ENCODE measurements around the gene IRS2. TPM values are rescaled to one million over a fixed set of nuclear protein-coding genes. Genes with fewer than 3 reads are reported as not detected.
A peak's percentile ranks its signal among the peaks of the same experiment; 100 is the strongest.

Gene IRS2
- total and polyA plus RNA-seq, 3 donors from 2014 or later, result 6.9 to 33.4 (median 23.9) TPM

- H3K27me3 ChIP-seq, result no peaks in the 10 kb centered on the region
- TF ChIP-seq CTCF (IDR thresholded peaks at IDR 0.05) (no peak), POLR2A (IDR thresholded peaks at IDR 0.05) (no peak)
- H3K4me1 ChIP-seq, result peaks cover 10% of the 10 kb centered on the region
- no peak overlapping the region for H3K27ac ChIP-seq
- H3K36me3 ChIP-seq (ENCODE audit: low read depth, missing control alignments), result no peaks in the 10 kb centered on the region
- WGBS, 2 donors, result 43 to 47% methylated on average over 2 of the region's 2 CpGs
- intact Hi-C loops (cut with DNase I; ENCODE audit: low total_unique reads), result no loop called here
- DNase-seq, result no peak
- no peak overlapping the region for H3K4me3 ChIP-seq
- no peaks in the 10 kb centered on the region for H3K9me3 ChIP-seq
These were observed 37.7 kb downstream of the IRS2 start for GRCh38 chr13:109748677-109749076.

- Histone ChIP-seq H3K27me3 (no peaks in the 10 kb centered on the region), H3K9me3 (no peaks in the 10 kb centered on the region), H3K27ac (no peak overlapping the region), H3K4me1 (peaks cover 10% of the 10 kb centered on the region), H3K36me3 (ENCODE audit: low read depth, missing control alignments) (no peaks in the 10 kb centered on the region), H3K4me3 (no peak overlapping the region)
- intact Hi-C loops (cut with DNase I; ENCODE audit: low total_unique reads), result no loop called here
- no peak for TF ChIP-seq CTCF (IDR thresholded peaks at IDR 0.05)
- no peak for TF ChIP-seq POLR2A (IDR thresholded peaks at IDR 0.05)
- no peak for DNase-seq
- WGBS, 2 donors, result 84 to 86% methylated on average over 3 of the region's 3 CpGs
These were observed 38.9 kb downstream of the IRS2 start for GRCh38 chr13:109747524-109747923.

GRCh38 chr13:109746364-109746763, 40.0 kb downstream of the IRS2 start:
- Histone ChIP-seq H3K4me3 (no peak overlapping the region), H3K9me3 (no peaks in the 10 kb centered on the region), H3K27ac (no peak overlapping the region), H3K27me3 (no peaks in the 10 kb centered on the region), H3K4me1 (peaks cover 10% of the 10 kb centered on the region), H3K36me3 (ENCODE audit: low read depth, missing control alignments) (no peaks in the 10 kb centered on the region)
- intact Hi-C loops (cut with DNase I; ENCODE audit: low total_unique reads), result no loop called here
- WGBS, 2 donors, result 85 to 87% methylated on average over 10 of the region's 10 CpGs
- DNase-seq, result no peak
- TF ChIP-seq POLR2A (IDR thresholded peaks at IDR 0.05), result no peak
- no peak for TF ChIP-seq CTCF (IDR thresholded peaks at IDR 0.05)

- 39 to 52% methylated on average over 10 to 15 of the region's 15 CpGs for WGBS, 2 donors
- H3K36me3 ChIP-seq (ENCODE audit: low read depth, missing control alignments), result no peaks in the 10 kb centered on the region
- H3K4me1 ChIP-seq, result peaks cover 10% of the 10 kb centered on the region
- intact Hi-C loops (cut with DNase I; ENCODE audit: low total_unique reads), result no loop called here
- peak overlapping the region in 1 of 2 donors; percentile 12 for H3K4me3 ChIP-seq
- TF ChIP-seq POLR2A (IDR thresholded peaks at IDR 0.05), result no peak
- no peak for TF ChIP-seq CTCF (IDR thresholded peaks at IDR 0.05)
- no peak for DNase-seq
- no peaks in the 10 kb centered on the region for H3K27me3 ChIP-seq
- H3K9me3 ChIP-seq, result no peaks in the 10 kb centered on the region
- H3K27ac ChIP-seq, result no peak overlapping the region
These were observed 40.7 kb downstream of the IRS2 start for GRCh38 chr13:109745702-109746101.

GRCh38 chr13:109745060-109745459, 41.3 kb downstream of the IRS2 start:
- H3K9me3 ChIP-seq, result no peaks in the 10 kb centered on the region
- H3K27me3 ChIP-seq, result no peaks in the 10 kb centered on the region
- no peak overlapping the region for H3K27ac ChIP-seq
- no peak for DNase-seq
- intact Hi-C loops (cut with DNase I; ENCODE audit: low total_unique reads), result no loop called here
- H3K36me3 ChIP-seq (ENCODE audit: low read depth, missing control alignments), result no peaks in the 10 kb centered on the region
- TF ChIP-seq CTCF (IDR thresholded peaks at IDR 0.05) (no peak), POLR2A (IDR thresholded peaks at IDR 0.05) (no peak)
- H3K4me1 ChIP-seq, result peaks cover 10% of the 10 kb centered on the region
- whole genome bisulfite sequencing, 2 donors, result 54 to 71% methylated on average over 17 to 19 of the region's 19 CpGs
- H3K4me3 ChIP-seq, result peak overlapping the region in 1 of 2 donors; percentile 12

Data from testis (tissue), 3 donors.